PC-9 (cell line): ENCODE results near the gene CKAP5. TPM values are rescaled to one million over a fixed set of nuclear protein-coding genes. Genes with fewer than 3 reads are reported as not detected.

Experiments used
- BruUV-seq: library from RNA; stranded (reverse); fragments of 400-500 nt; replicated peaks from 2 replicates; lab custom pipeline; 2021; lab: Mats Ljungman, UMichigan
- CTCF ChIA-PET: fragments of 300-600 bp; sonication (Branson Sonifier 250); formaldehyde crosslinking; loops from one replicate; lab custom pipeline; 2022; ENCODE audit warnings: antibody characterized with exemption; lab: Charles Lee
- POLR2A ChIA-PET: fragments of 300-600 bp; sonication (Branson Sonifier 250); formaldehyde crosslinking; loops from one replicate; lab custom pipeline; 2022; ENCODE audit warnings: antibody characterized with exemption; ENCODE audit not compliant: unreplicated experiment; lab: Charles Lee
- DNase-seq, 2 experiments: peaks; one replicate each; pipeline versions ENCODE4 v3.0.0 to v3.0.0-alpha.2; 2015 to 2022; ENCODE audit warnings: mixed read lengths in 1 of 2
- H2AFZ ChIP-seq: fragments of 200-600 bp; sonication (generic); 2 replicates; pipeline ENCODE4 v1.8.1; 2017; ENCODE audit warnings: antibody characterized with exemption
- H3F3A ChIP-seq: fragments of 200-600 bp; sonication (generic); 2 replicates; pipeline ENCODE4 v1.8.1; 2017; ENCODE audit warnings: antibody characterized with exemption, mild to moderate bottlenecking, low read depth; ENCODE audit not compliant: insufficient read depth
- H3K27ac ChIP-seq: fragments of 200-600 bp; sonication (generic); 2 replicates; pipeline ENCODE4 v1.6.1; 2016; ENCODE audit warnings: mixed run types
- H3K27me3 ChIP-seq: fragments of 200-600 bp; sonication (generic); 2 replicates; pipeline ENCODE4 v1.6.1; 2016; ENCODE audit warnings: low read depth, mixed run types; ENCODE audit not compliant: insufficient read depth
- H3K36me3 ChIP-seq: fragments of 200-600 bp; sonication (generic); 2 replicates; pipeline ENCODE4 v1.6.1; 2016; ENCODE audit warnings: low read depth, mixed run types
- H3K4me1 ChIP-seq: fragments of 200-600 bp; sonication (generic); replicated peaks from 2 replicates; pipeline ENCODE4 v1.6.1; 2016; ENCODE audit warnings: mixed run types; ENCODE audit not compliant: insufficient read depth
- H3K4me2 ChIP-seq: fragments of 200-600 bp; sonication (generic); 2 replicates; pipeline ENCODE4 v1.6.1; 2017; ENCODE audit warnings: mixed run types
- H3K4me3 ChIP-seq: fragments of 200-600 bp; sonication (generic); 2 replicates; pipeline ENCODE4 v1.6.1; 2016; ENCODE audit warnings: mixed run types
- H3K79me2 ChIP-seq: fragments of 200-600 bp; sonication (generic); 2 replicates; pipeline ENCODE4 v1.6.1; 2017; ENCODE audit warnings: low read depth, mixed run types
- H3K9me2 ChIP-seq: fragments of 200-600 bp; sonication (generic); 2 replicates; pipeline ENCODE4 v1.8.1; 2017; ENCODE audit warnings: mild to moderate bottlenecking; ENCODE audit not compliant: insufficient read depth
- H3K9me3 ChIP-seq: fragments of 200-600 bp; sonication (generic); 2 replicates; pipeline ENCODE4 v1.8.1; 2016; ENCODE audit warnings: low read depth; ENCODE audit not compliant: insufficient read depth
- H4K20me1 ChIP-seq: fragments of 200-600 bp; sonication (generic); 2 replicates; pipeline ENCODE4 v1.8.1; 2017; ENCODE audit not compliant: insufficient read depth
- CTCF ChIP-seq: fragments of 200-600 bp; sonication (generic); conservative IDR thresholded peaks from 2 replicates; pipeline ENCODE4 v1.6.1; 2017; ENCODE audit warnings: mixed run types, antibody characterized with exemption, mild to moderate bottlenecking, moderate library complexity
- EZH2 ChIP-seq: fragments of 200-600 bp; sonication (generic); IDR thresholded peaks from 2 replicates; pipeline ENCODE4 v1.8.0; 2017; ENCODE audit warnings: antibody characterized with exemption, low read depth
- intact Hi-C: fragments of 100-400 bp; cut with micrococcal nuclease; formaldehyde crosslinking; loops from one replicate; pipeline ENCODE4 v1.10.0; 2022; ENCODE audit not compliant: unreplicated experiment
- total RNA-seq: library from RNA; stranded (reverse); gene quantifications from 2 replicates; pipeline ENCODE4 v1.2.3, GENCODE V29; 2021

CKAP5 gene
- total RNA-seq, 1 experiment from 2014 or later, result 195 TPM

GRCh38 chr11:46743693-46744339, 102.3 kb downstream of the CKAP5 start:
- ChIA-PET POLR2A (no interaction called here), CTCF (interaction anchor here (0.6 kb wide), 1 partner anchor 103 kb away, joined by 3 read pairs; no protein-coding TSS in a partner anchor)
- Histone ChIP-seq H2AFZ (no peak overlapping the region), H3K9me3 (no peaks in the 10 kb centered on the region), H3K4me3 (no peak overlapping the region), H3K79me2 (no peaks in the 10 kb centered on the region), H3K4me1 (no peaks in the 10 kb centered on the region), H3K27ac (no peak overlapping the region), H3K36me3 (peaks cover 39% of the 10 kb centered on the region), H3F3A (no peaks in the 10 kb centered on the region), H3K9me2 (no peaks in the 10 kb centered on the region), H3K4me2 (no peak overlapping the region), H3K27me3 (no peaks in the 10 kb centered on the region), H4K20me1 (peaks cover 5% of the 10 kb centered on the region; the same call in 1 of the 2 replicates)
- TF ChIP-seq EZH2, result no peak
- TF ChIP-seq CTCF, result no peak
- no peak for DNase-seq
- intact Hi-C loops, result no loop called here
- TSS peak; percentile 2 for BruUV-seq

GRCh38 chr11:46743043-46743442, 103.0 kb downstream of the CKAP5 start:
- no peak overlapping the region for H2AFZ ChIP-seq
- intact Hi-C loops, result no loop called here
- CTCF ChIA-PET, result no interaction called here
- H3K9me3 ChIP-seq, result no peaks in the 10 kb centered on the region
- no TSS peak for BruUV-seq
- H3K79me2 ChIP-seq, result no peaks in the 10 kb centered on the region
- H3K27me3 ChIP-seq, result no peaks in the 10 kb centered on the region
- no peaks in the 10 kb centered on the region for H3K4me1 ChIP-seq
- POLR2A ChIA-PET, result no interaction called here
- no peak overlapping the region for H3K4me2 ChIP-seq
- peaks cover 5% of the 10 kb centered on the region; the same call in 1 of the 2 replicates for H4K20me1 ChIP-seq
- DNase-seq, result no peak
- peaks cover 37% of the 10 kb centered on the region for H3K36me3 ChIP-seq
- no peak overlapping the region for H3K27ac ChIP-seq
- no peak for TF ChIP-seq CTCF
- no peak for TF ChIP-seq EZH2
- no peaks in the 10 kb centered on the region for H3K9me2 ChIP-seq
- H3K4me3 ChIP-seq, result no peak overlapping the region
- no peaks in the 10 kb centered on the region for H3F3A ChIP-seq

GRCh38 chr11:46741600-46742484, 104.2 kb downstream of the CKAP5 start:
- Histone ChIP-seq H3K4me2 (no peak overlapping the region), H3K36me3 (peaks cover 26% of the 10 kb centered on the region), H3K27me3 (no peaks in the 10 kb centered on the region), H3K27ac (no peak overlapping the region), H3K9me3 (no peaks in the 10 kb centered on the region), H3K4me3 (no peak overlapping the region), H2AFZ (no peak overlapping the region), H3K9me2 (no peaks in the 10 kb centered on the region), H3K79me2 (no peaks in the 10 kb centered on the region), H3F3A (no peaks in the 10 kb centered on the region; the same call in 1 of the 2 replicates), H3K4me1 (no peaks in the 10 kb centered on the region), H4K20me1 (peaks cover 5% of the 10 kb centered on the region; the same call in 1 of the 2 replicates)
- BruUV-seq, result no TSS peak
- DNase-seq, result no peak
- intact Hi-C loops, result no loop called here
- TF ChIP-seq EZH2, result no peak
- no peak for TF ChIP-seq CTCF
- ChIA-PET POLR2A (interaction anchor here (0.5 kb wide), 1 partner anchor 63 kb away, joined by 3 read pairs; no protein-coding TSS in a partner anchor), CTCF (no interaction called here)
